B cell (primary cell): ENCODE results near the gene SNRPD2. TPM values are rescaled to one million over a fixed set of nuclear protein-coding genes. Genes with fewer than 3 reads are reported as not detected.

ENCODE experiments used
- ATAC-seq: fragments of 200-7000 bp; cut with Tn5 transposase; one replicate; pipeline ENCODE4 v1.10.0; 2021; ENCODE audit warnings: low read depth, mild to moderate bottlenecking, moderate number of reproducible peaks, moderate library complexity
- CTCF ChIA-PET: fragments of 350-600 bp; sonication (Branson Sonifier 250); formaldehyde crosslinking; loops from one replicate; lab custom pipeline; 2021; ENCODE audit warnings: antibody characterized with exemption, inconsistent platforms; lab: Charles Lee
- POLR2A ChIA-PET: fragments of 350-600 bp; sonication (Branson Sonifier 250); formaldehyde crosslinking; loops from one replicate; lab custom pipeline; 2021; ENCODE audit warnings: antibody characterized with exemption; lab: Charles Lee
- DNase-seq: peaks from one replicate; pipeline ENCODE4 v3.0.0; 2013
- H2AFZ ChIP-seq: 2 replicates; pipeline ENCODE4 v1.6.1; 2012; ENCODE audit warnings: mild to moderate bottlenecking, low read depth, low read length; ENCODE audit not compliant: insufficient read depth, poor library complexity, severe bottlenecking
- H3K27ac ChIP-seq, 2 donors: 1 replicate in 1 of 2; 2 replicates in 1 of 2; pipeline ENCODE4 v1.5.1; 2012 to 2013; ENCODE audit warnings: low read length in 2 of 2, mild to moderate bottlenecking in 2 of 2, moderate library complexity in 1 of 2
- H3K27me3 ChIP-seq, 4 experiments: fragments of 200-600 bp in 1 of 4; sonication (generic) in 1 of 4; replicated peaks in 1 of 4; 1 replicate in 2 of 4; 2 replicates in 2 of 4; pipeline versions ENCODE4 v1.6.1 to v1.7.0; 2013 to 2016; ENCODE audit warnings: low read length in 3 of 4, mild to moderate bottlenecking in 2 of 4, mixed read lengths in 1 of 4, moderate library complexity in 1 of 4; ENCODE audit not compliant: insufficient read depth in 4 of 4, control insufficient read depth in 3 of 4; ENCODE audit errors: control extremely low read depth in 1 of 4
- H3K36me3 ChIP-seq, 2 experiments: replicated peaks in 1 of 2; 1 replicate in 1 of 2; 2 replicates in 1 of 2; pipeline versions ENCODE4 v1.6.1 to v1.7.1; 2013; ENCODE audit warnings: low read length in 1 of 2; ENCODE audit not compliant: insufficient read depth in 2 of 2, control insufficient read depth in 1 of 2; ENCODE audit errors: control extremely low read depth in 1 of 2, extremely low read depth in 1 of 2
- H3K4me1 ChIP-seq, 2 donors: fragments of 200-600 bp in 1 of 2; sonication (generic) in 1 of 2; 1 replicate in 1 of 2; 2 replicates in 1 of 2; pipeline versions ENCODE4 v1.5.1 to v1.6.1; 2013 to 2017; ENCODE audit warnings: low read length in 2 of 2; ENCODE audit not compliant: control insufficient read depth in 2 of 2, insufficient read depth in 2 of 2
- H3K4me2 ChIP-seq: replicated peaks from 2 replicates; pipeline ENCODE3; 2012; ENCODE audit warnings: mild to moderate bottlenecking, low read depth, low read length; ENCODE audit not compliant: poor library complexity, severe bottlenecking
- H3K4me3 ChIP-seq, 5 experiments: fragments of 200-600 bp in 1 of 5; sonication (generic) in 1 of 5; 1 replicate in 3 of 5; 2 replicates in 2 of 5; pipeline versions ENCODE4 v1.5.1 to v1.7.0; 2011 to 2016; ENCODE audit warnings: low read length in 4 of 5, mild to moderate bottlenecking in 4 of 5, low read depth in 2 of 5, control low read depth in 1 of 5, moderate library complexity in 1 of 5; ENCODE audit not compliant: insufficient read depth in 1 of 5; ENCODE audit errors: control extremely low read depth in 1 of 5, extremely low read depth in 1 of 5
- H3K79me2 ChIP-seq: fragments of 200-600 bp; sonication (generic); one replicate; pipeline ENCODE4 v1.6.0; 2016; ENCODE audit warnings: low read length; ENCODE audit not compliant: control insufficient read depth, insufficient read depth
- H3K9ac ChIP-seq: fragments of 200-600 bp; sonication (generic); 2 replicates; pipeline ENCODE4 v1.6.1; 2017; ENCODE audit warnings: mild to moderate bottlenecking, low read length, moderate library complexity
- H3K9me3 ChIP-seq, 3 donors: one replicate each; pipeline versions ENCODE4 v1.6.1 to v1.7.1; 2013; ENCODE audit warnings: low read length in 2 of 3; ENCODE audit not compliant: control insufficient read depth in 2 of 3, insufficient read depth in 1 of 3; ENCODE audit errors: control extremely low read depth in 1 of 3
- H4K20me1 ChIP-seq: 2 replicates; pipeline ENCODE4 v1.6.0; 2012; ENCODE audit warnings: mild to moderate bottlenecking, low read length; ENCODE audit not compliant: insufficient read depth, control insufficient read depth, poor library complexity, severe bottlenecking
- H3K27ac Mint-ChIP-seq: one replicate; pipeline ENCODE4 v1.8.0; 2021; ENCODE audit warnings: mixed read lengths
- H3K27me3 Mint-ChIP-seq: one replicate; pipeline ENCODE4 v1.8.0; 2021; ENCODE audit warnings: mixed read lengths
- H3K4me1 Mint-ChIP-seq: one replicate; pipeline ENCODE4 v1.8.0; 2021; ENCODE audit warnings: mixed read lengths
- H3K4me3 Mint-ChIP-seq: one replicate; pipeline ENCODE4 v1.8.0; 2021; ENCODE audit warnings: mixed read lengths
- H3K9me3 Mint-ChIP-seq: one replicate; pipeline ENCODE4 v1.8.0; 2022; ENCODE audit warnings: mixed read lengths; ENCODE audit not compliant: insufficient read depth
- CTCF ChIP-seq: fragments of 200-600 bp; IDR thresholded peaks from one replicate; pipeline ENCODE4 v1.8.0; 2022; ENCODE audit warnings: antibody characterized with exemption, mild to moderate bottlenecking
- EZH2 ChIP-seq: IDR thresholded peaks from 2 replicates; pipeline ENCODE4 v1.6.1; 2012; ENCODE audit warnings: borderline replicate concordance, low read depth, mild to moderate bottlenecking, moderate library complexity, low read length; ENCODE audit not compliant: insufficient read depth, poor library complexity, severe bottlenecking
- WGBS: methylation state at CpG from one replicate; pipeline ENCODE4 v1.1.5; 2013; ENCODE audit warnings: missing lambda C conversion rate; ENCODE audit not compliant: insufficient coverage; 5-methylcytosine and 5-hydroxymethylcytosine counted together
- intact Hi-C: fragments of 100-400 bp; cut with micrococcal nuclease; formaldehyde crosslinking; loops from one replicate; pipeline ENCODE4 v1.10.0; 2022
- polyA plus RNA-seq: library from polyadenylated mRNA; depleted of rRNA; stranded (reverse); fragments of >200 nt; gene quantifications from 2 replicates; pipeline ENCODE4 v1.2.3, GENCODE V29; 2012
- small RNA-seq: library from RNA; depleted of rRNA; stranded (forward); fragments of <200 nt; gene quantifications from one replicate; pipeline ENCODE3, GENCODE V24; 2012; ENCODE audit warnings: low replicate concordance, low read depth; ENCODE audit not compliant: insufficient read length
- total RNA-seq, 2 donors: library from RNA; stranded (reverse); fragments of 120-200 nt in 1 of 2; gene quantifications; 1 replicate in 1 of 2; 2 replicates in 1 of 2; pipeline versions ENCODE4 v1.2.3 to v1.2.4, GENCODE V29; 2013 to 2022

Gene SNRPD2
- total and polyA plus RNA-seq, 2 donors (not counting 1 experiment from before 2014, with no cell fraction given) = 241 to 368 TPM

GRCh38 chr19:45637890-45638667 is 53.7 kb downstream of the SNRPD2 start:
- DNase-seq (no peak), ATAC-seq (no peak)
- ChIA-PET CTCF (interaction anchor here (0.7 to 1.6 kb wide), 5 partner anchors 25 to 152 kb away, joined by 3 to 6 read pairs (median 4); partner anchors contain the start of gene QPCTL), POLR2A (interaction anchor here (0.6 kb wide), 1 partner anchor 96 kb away, joined by 5 read pairs; no protein-coding TSS in a partner anchor)
- no peak for TF ChIP-seq CTCF
- no peak for TF ChIP-seq EZH2
- H2AFZ ChIP-seq = no peak overlapping the region
- Mint-ChIP-seq H3K27me3 (no peaks in the 10 kb centered on the region), H3K4me1 (peaks cover 29% of the 10 kb centered on the region), H3K4me3 (peak overlapping the region; percentile 47), H3K27ac (no peak overlapping the region), H3K9me3 (peaks cover 3% of the 10 kb centered on the region)
- H3K9me3 ChIP-seq = peaks cover 0 to 3% (median 0%) of the 10 kb centered on the region in 3 donors
- H3K9ac ChIP-seq = no peak overlapping the region
- intact Hi-C loops = no loop called here
- peak overlapping the region; percentile 92 for H3K4me2 ChIP-seq
- H3K36me3 ChIP-seq = peaks cover 0 to under 1% of the 10 kb centered on the region in 2 experiments
- H4K20me1 ChIP-seq = no peaks in the 10 kb centered on the region
- H3K27ac ChIP-seq = no peak overlapping the region
- H3K4me3 ChIP-seq = peak overlapping the region in 2 of 5 experiments; percentile 71 to 81
- H3K79me2 ChIP-seq = peaks cover 17% of the 10 kb centered on the region
- 94% methylated on average over 19 of the region's 19 CpGs for WGBS
- peaks cover 21 to 43% of the 10 kb centered on the region in 2 donors for H3K4me1 ChIP-seq
- no peaks in the 10 kb centered on the region for H3K27me3 ChIP-seq

Small RNA genes within 50 kb of the gene (small RNA-seq; reads per million reads assigned to genes)
- gene MIR642A (2.3 reads per million, percentile 25 among the genes with 10 or more reads in this experiment), gene RN7SL836P (not detected)

Other genes with a start within 250 kb of the SNRPD2 start
- 39.6 and 40.9 TPM in 2 replicates for gene FOSB, start 224.0 kb downstream of the SNRPD2 start, total RNA-seq
- gene FOSB, start 224.0 kb downstream of the SNRPD2 start, polyA plus RNA-seq = 1,887 and 2,860 TPM in 2 replicates
- 0.76 and 3.0 TPM in 2 replicates for gene RTN2, start 194.9 kb downstream of the SNRPD2 start, total RNA-seq
- gene RTN2, start 194.9 kb downstream of the SNRPD2 start, polyA plus RNA-seq = 1.1 and 2.4 TPM in 2 replicates
- gene PPM1N, start 193.5 kb downstream of the SNRPD2 start, total RNA-seq = 2.6 and 2.7 TPM in 2 replicates
- 6.5 and 6.8 TPM in 2 replicates for gene PPM1N, start 193.5 kb downstream of the SNRPD2 start, polyA plus RNA-seq
- gene VASP, start 184.5 kb downstream of the SNRPD2 start, total RNA-seq = 108 TPM in 2 replicates
- gene VASP, start 184.5 kb downstream of the SNRPD2 start, polyA plus RNA-seq = 67.4 and 79.5 TPM in 2 replicates
- 11.2 and 11.4 TPM in 2 replicates for gene OPA3, start 107.2 kb downstream of the SNRPD2 start, total RNA-seq
- 6.2 and 7.3 TPM in 2 replicates for gene OPA3, start 107.2 kb downstream of the SNRPD2 start, polyA plus RNA-seq
- gene GPR4, start 89.7 kb downstream of the SNRPD2 start, total RNA-seq = not detected in 2 replicates
- not detected in 2 replicates for gene GPR4, start 89.7 kb downstream of the SNRPD2 start, polyA plus RNA-seq
- 88.5 and 102 TPM in 2 replicates for gene EML2, start 52.6 kb downstream of the SNRPD2 start, total RNA-seq
- gene EML2, start 52.6 kb downstream of the SNRPD2 start, polyA plus RNA-seq = 75.0 and 83.0 TPM in 2 replicates
- gene GIPR, start 23.7 kb downstream of the SNRPD2 start, total RNA-seq = 2.3 and 2.9 TPM in 2 replicates
- 0.43 and 2.3 TPM in 2 replicates for gene GIPR, start 23.7 kb downstream of the SNRPD2 start, polyA plus RNA-seq
- gene QPCTL, start 713 bp upstream of the SNRPD2 start, total RNA-seq = 50.9 and 61.3 TPM in 2 replicates
- 8.8 and 9.4 TPM in 2 replicates for gene QPCTL, start 713 bp upstream of the SNRPD2 start, polyA plus RNA-seq
- gene FBXO46, start 38.9 kb upstream of the SNRPD2 start, total RNA-seq = 43.7 and 44.5 TPM in 2 replicates
- gene FBXO46, start 38.9 kb upstream of the SNRPD2 start, polyA plus RNA-seq = 19.1 and 19.9 TPM in 2 replicates
- not detected in 2 replicates for gene MEIOSIN, start 41.5 kb upstream of the SNRPD2 start, total RNA-seq
- gene MEIOSIN, start 41.5 kb upstream of the SNRPD2 start, polyA plus RNA-seq = not detected in 2 replicates
- gene SIX5, start 77.3 kb upstream of the SNRPD2 start, total RNA-seq = 2.1 and 2.4 TPM in 2 replicates
- 1.4 and 1.5 TPM in 2 replicates for gene SIX5, start 77.3 kb upstream of the SNRPD2 start, polyA plus RNA-seq
- gene DMPK, start 90.5 kb upstream of the SNRPD2 start, total RNA-seq = 58.3 and 63.0 TPM in 2 replicates
- gene DMPK, start 90.5 kb upstream of the SNRPD2 start, polyA plus RNA-seq = 28.7 and 41.1 TPM in 2 replicates
- gene DMWD, start 100.9 kb upstream of the SNRPD2 start, total RNA-seq = 86.4 and 91.2 TPM in 2 replicates
- 22.5 and 25.1 TPM in 2 replicates for gene DMWD, start 100.9 kb upstream of the SNRPD2 start, polyA plus RNA-seq
- gene RSPH6A, start 123.4 kb upstream of the SNRPD2 start, total RNA-seq = 0.62 and 0.73 TPM in 2 replicates
- 0.03 TPM in 1 of 2 replicates, not detected in the other for gene RSPH6A, start 123.4 kb upstream of the SNRPD2 start, polyA plus RNA-seq
- 131 and 138 TPM in 2 replicates for gene SYMPK, start 171.2 kb upstream of the SNRPD2 start, total RNA-seq
- gene SYMPK, start 171.2 kb upstream of the SNRPD2 start, polyA plus RNA-seq = 107 and 119 TPM in 2 replicates
- not detected in 2 replicates for gene FOXA3, start 172.4 kb upstream of the SNRPD2 start, total RNA-seq
- gene FOXA3, start 172.4 kb upstream of the SNRPD2 start, polyA plus RNA-seq = not detected in 2 replicates
- gene IRF2BP1, start 194.2 kb upstream of the SNRPD2 start, total RNA-seq = 32.9 and 33.9 TPM in 2 replicates
- 10.9 and 14.9 TPM in 2 replicates for gene IRF2BP1, start 194.2 kb upstream of the SNRPD2 start, polyA plus RNA-seq
- gene MYPOP, start 210.7 kb upstream of the SNRPD2 start, total RNA-seq = 10.7 and 12.1 TPM in 2 replicates
- 5.1 and 5.7 TPM in 2 replicates for gene MYPOP, start 210.7 kb upstream of the SNRPD2 start, polyA plus RNA-seq
- not detected in 2 replicates for gene NANOS2, start 222.8 kb upstream of the SNRPD2 start, total RNA-seq
- gene NANOS2, start 222.8 kb upstream of the SNRPD2 start, polyA plus RNA-seq = not detected in 2 replicates